ENCODE measurements around the gene DEFB113. TPM values are rescaled to one million over a fixed set of nuclear protein-coding genes. Genes with fewer than 3 reads are reported as not detected.
"Not testable (repeated sequence)": the region's sequence is repeated elsewhere in the genome, so short reads cannot be mapped to it uniquely, and the experiment has no call there.

DEFB113 gene
- total RNA-seq, 1 donor from 2014 or later = not detected

- no peaks in the 10 kb centered on the region for H3K4me1 Mint-ChIP-seq
- no peaks in the 10 kb centered on the region for H3K9me3 Mint-ChIP-seq
- H3K27me3 Mint-ChIP-seq = no peaks in the 10 kb centered on the region
- DNase-seq = no peak
- intact Hi-C loops (cut with micrococcal nuclease) = no loop called here
- no peaks in the 10 kb centered on the region for H3K36me3 Mint-ChIP-seq (ENCODE audit: low read depth)
- H3K27ac Mint-ChIP-seq = no peak overlapping the region
- no peak overlapping the region for H3K4me3 Mint-ChIP-seq
Measured at GRCh38 chr6:49958180-49958579, 11.2 kb downstream of the DEFB113 start.

DNA sequence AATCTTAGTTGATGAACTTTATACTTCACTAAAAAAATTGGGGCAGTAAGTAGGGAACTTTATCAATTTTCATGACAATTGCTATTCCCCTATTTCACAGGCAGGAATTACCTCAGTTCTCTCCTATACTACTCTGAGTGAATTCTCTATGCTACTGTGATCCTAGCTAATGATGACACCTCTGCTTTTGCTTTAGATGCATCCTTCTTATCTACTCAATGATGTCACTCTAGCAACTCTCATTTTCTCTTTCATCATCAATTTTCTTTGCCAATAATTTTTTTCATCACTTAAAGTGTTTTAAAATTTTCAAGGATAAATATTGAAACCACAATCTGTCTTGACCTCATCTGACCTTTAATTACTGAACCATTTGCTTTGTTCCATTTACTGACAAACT is 13.6 kb downstream of the DEFB113 start:
- no peaks in the 10 kb centered on the region for H3K9me3 Mint-ChIP-seq
- no peak overlapping the region for H3K4me3 Mint-ChIP-seq
- H3K4me1 Mint-ChIP-seq = no peaks in the 10 kb centered on the region
- no peak overlapping the region for H3K27ac Mint-ChIP-seq
- no peaks in the 10 kb centered on the region for H3K36me3 Mint-ChIP-seq (ENCODE audit: low read depth)
- DNase-seq = no peak
- no peaks in the 10 kb centered on the region for H3K27me3 Mint-ChIP-seq
- intact Hi-C loops (cut with micrococcal nuclease) = no loop called here

DNA sequence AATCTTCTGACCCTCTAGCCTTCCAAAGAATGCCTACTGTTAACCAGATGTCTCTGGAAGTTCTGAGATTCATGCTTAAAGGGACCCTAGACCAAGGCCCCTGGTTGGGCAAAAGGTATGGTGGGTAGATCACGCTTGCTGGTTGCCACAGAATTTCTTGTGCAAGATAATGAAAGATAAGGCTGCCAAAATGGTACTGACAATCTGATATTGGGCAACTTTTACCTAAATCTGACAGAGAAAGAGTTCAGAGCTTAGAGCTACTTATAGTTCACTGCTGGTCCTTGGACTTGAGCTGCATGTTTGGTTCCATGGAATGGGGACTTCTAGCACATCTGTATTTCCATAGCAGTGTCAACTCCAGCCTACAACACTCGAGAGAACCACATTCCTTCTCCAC is 17.5 kb downstream of the DEFB113 start:
- no peaks in the 10 kb centered on the region for H3K4me1 Mint-ChIP-seq
- H3K4me3 Mint-ChIP-seq = no peak overlapping the region
- H3K9me3 Mint-ChIP-seq = no peaks in the 10 kb centered on the region
- intact Hi-C loops (cut with micrococcal nuclease) = no loop called here
- no peak for DNase-seq
- H3K36me3 Mint-ChIP-seq (ENCODE audit: low read depth) = no peaks in the 10 kb centered on the region
- H3K27me3 Mint-ChIP-seq = no peaks in the 10 kb centered on the region
- no peak overlapping the region for H3K27ac Mint-ChIP-seq

DNA sequence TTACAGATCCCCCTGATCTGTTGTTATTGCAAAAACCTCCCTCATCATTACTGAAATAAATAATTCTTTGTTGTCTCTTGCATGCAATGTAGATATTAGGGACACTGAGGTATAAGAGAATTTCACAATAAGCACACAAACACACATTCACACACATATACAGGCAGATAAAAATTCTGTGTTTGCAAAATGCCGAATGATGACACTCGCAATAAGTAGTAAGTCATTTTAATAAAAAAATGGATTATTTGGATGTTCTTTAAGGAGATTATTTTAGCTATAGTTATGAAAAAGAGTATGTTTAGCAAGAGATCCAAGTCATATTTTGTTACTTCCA is 19.0 kb downstream of the DEFB113 start:
- no peaks in the 10 kb centered on the region for H3K9me3 Mint-ChIP-seq
- no peak for DNase-seq
- H3K4me1 Mint-ChIP-seq = no peaks in the 10 kb centered on the region
- H3K4me3 Mint-ChIP-seq = no peak overlapping the region
- no peaks in the 10 kb centered on the region for H3K36me3 Mint-ChIP-seq (ENCODE audit: low read depth)
- intact Hi-C loops (cut with micrococcal nuclease) = no loop called here
- H3K27me3 Mint-ChIP-seq = no peaks in the 10 kb centered on the region
- H3K27ac Mint-ChIP-seq = no peak overlapping the region

DNA sequence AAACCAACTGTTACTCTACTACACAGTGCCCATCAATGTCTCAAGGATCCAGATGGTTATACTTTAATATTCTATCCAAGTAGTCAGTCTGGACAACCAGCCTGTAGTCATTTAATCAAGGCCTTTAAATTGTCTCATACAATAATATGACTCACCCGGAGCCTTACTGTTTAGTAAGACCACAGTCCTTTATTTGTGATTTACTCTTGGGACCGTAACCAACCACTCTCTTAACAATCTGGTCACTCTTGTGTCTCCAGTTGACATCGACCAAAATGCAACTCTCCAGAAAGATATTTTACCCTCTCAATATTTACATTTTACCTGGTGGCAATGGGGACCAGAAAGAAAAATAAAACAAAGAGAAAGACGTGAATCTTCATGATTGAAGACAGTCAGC is 20.4 kb downstream of the DEFB113 start:
- Mint-ChIP-seq H3K4me3 (no peak overlapping the region), H3K27me3 (no peaks in the 10 kb centered on the region), H3K27ac (no peak overlapping the region), H3K4me1 (no peaks in the 10 kb centered on the region), H3K9me3 (no peaks in the 10 kb centered on the region), H3K36me3 (ENCODE audit: low read depth) (no peaks in the 10 kb centered on the region)
- intact Hi-C loops (cut with micrococcal nuclease) = no loop called here
- no peak for DNase-seq

DNA sequence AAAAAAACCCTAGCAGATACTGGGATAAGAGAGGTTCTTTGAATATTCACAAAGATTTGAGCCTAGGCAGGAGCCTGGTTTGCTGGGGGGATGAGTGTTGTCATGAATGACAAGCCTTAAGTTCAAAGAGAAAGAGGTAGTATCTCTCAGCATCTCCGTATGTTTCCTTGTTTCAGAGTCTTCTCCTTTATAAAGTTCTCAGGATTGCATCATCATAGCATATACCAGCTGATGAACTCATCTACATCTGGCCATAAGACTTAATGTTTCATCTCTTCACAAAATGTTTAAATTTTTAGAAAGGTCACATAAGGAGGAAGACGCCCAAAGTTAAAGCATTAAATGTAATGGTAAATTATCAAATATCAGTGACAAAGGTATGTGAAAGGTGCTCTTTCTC is 22.6 kb downstream of the DEFB113 start:
- H3K9me3 Mint-ChIP-seq = no peaks in the 10 kb centered on the region
- H3K4me1 Mint-ChIP-seq = no peaks in the 10 kb centered on the region
- intact Hi-C loops (cut with micrococcal nuclease) = no loop called here
- DNase-seq = no peak
- H3K27me3 Mint-ChIP-seq = no peaks in the 10 kb centered on the region
- H3K27ac Mint-ChIP-seq = no peak overlapping the region
- H3K36me3 Mint-ChIP-seq (ENCODE audit: low read depth) = no peaks in the 10 kb centered on the region
- no peak overlapping the region for H3K4me3 Mint-ChIP-seq

GRCh38 chr6:49944068-49944467 is 25.4 kb downstream of the DEFB113 start:
- H3K36me3 Mint-ChIP-seq (ENCODE audit: low read depth); H3K27me3 Mint-ChIP-seq; intact Hi-C loops (cut with micrococcal nuclease); H3K4me1 Mint-ChIP-seq; DNase-seq; H3K9me3 Mint-ChIP-seq; H3K4me3 Mint-ChIP-seq; H3K27ac Mint-ChIP-seq: not testable (repeated sequence)

DNA sequence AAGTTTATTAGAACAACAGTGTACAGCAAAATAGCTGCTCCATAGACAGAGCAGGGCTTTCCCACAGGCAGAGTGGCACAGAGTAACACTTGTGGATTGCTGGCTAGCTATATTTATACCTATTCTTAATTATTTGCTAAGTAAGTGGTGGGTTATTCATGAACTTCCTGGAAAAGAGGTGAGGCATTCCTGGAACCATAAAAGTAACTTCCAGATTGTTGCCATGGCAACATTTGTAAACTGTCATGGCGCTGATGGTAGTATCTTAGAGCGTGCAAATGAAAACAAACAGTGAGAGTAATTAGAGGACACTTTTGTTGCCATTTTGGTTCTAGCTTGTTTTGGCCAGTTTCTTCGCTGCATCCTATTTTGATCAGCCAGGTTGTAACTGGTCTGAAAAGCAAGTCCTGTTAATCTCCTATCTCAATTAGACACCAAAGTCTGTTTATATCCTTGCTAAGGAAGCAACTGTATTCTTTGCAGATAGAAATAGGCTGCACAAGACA is 29.4 kb downstream of the DEFB113 start:
- Mint-ChIP-seq H3K27ac (no peak overlapping the region), H3K27me3 (no peaks in the 10 kb centered on the region), H3K4me3 (no peak overlapping the region), H3K9me3 (no peaks in the 10 kb centered on the region), H3K4me1 (no peaks in the 10 kb centered on the region), H3K36me3 (ENCODE audit: low read depth) (no peaks in the 10 kb centered on the region)
- DNase-seq = no peak
- intact Hi-C loops (cut with micrococcal nuclease) = no loop called here

DNA sequence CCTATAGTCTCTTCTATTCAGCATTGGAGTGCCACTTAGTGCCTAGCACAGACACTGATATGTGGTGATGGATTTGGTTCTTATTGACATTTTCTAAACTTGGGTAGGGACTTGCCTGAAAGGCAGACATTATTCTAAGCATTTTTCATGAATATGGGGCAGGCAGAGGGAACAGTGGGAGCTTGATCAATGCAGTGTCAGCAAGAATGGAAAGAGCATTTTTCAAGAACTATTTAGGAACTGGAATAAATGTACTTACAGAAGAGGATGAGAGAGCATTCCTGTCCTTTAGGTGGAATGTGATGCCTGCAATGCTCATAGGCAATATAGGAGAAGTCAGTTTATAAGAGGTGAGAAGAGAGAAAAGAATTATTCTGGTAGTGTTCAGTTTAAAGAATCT is 31.6 kb downstream of the DEFB113 start:
- H3K36me3 Mint-ChIP-seq (ENCODE audit: low read depth) = no peaks in the 10 kb centered on the region
- H3K9me3 Mint-ChIP-seq = no peaks in the 10 kb centered on the region
- no peaks in the 10 kb centered on the region for H3K4me1 Mint-ChIP-seq
- no peak overlapping the region for H3K4me3 Mint-ChIP-seq
- no peaks in the 10 kb centered on the region for H3K27me3 Mint-ChIP-seq
- no peak overlapping the region for H3K27ac Mint-ChIP-seq
- intact Hi-C loops (cut with micrococcal nuclease) = no loop called here
- DNase-seq = no peak

GRCh38 chr6:49937017-49937416 is 32.4 kb downstream of the DEFB113 start:
- Mint-ChIP-seq H3K27me3 (no peaks in the 10 kb centered on the region), H3K27ac (no peak overlapping the region), H3K9me3 (no peaks in the 10 kb centered on the region), H3K36me3 (ENCODE audit: low read depth) (no peaks in the 10 kb centered on the region), H3K4me1 (no peaks in the 10 kb centered on the region), H3K4me3 (no peak overlapping the region)
- intact Hi-C loops (cut with micrococcal nuclease) = no loop called here
- DNase-seq = no peak

- H3K9me3 Mint-ChIP-seq = no peaks in the 10 kb centered on the region
- H3K27ac Mint-ChIP-seq = no peak overlapping the region
- H3K36me3 Mint-ChIP-seq (ENCODE audit: low read depth) = no peaks in the 10 kb centered on the region
- DNase-seq = no peak
- intact Hi-C loops (cut with micrococcal nuclease) = no loop called here
- no peaks in the 10 kb centered on the region for H3K4me1 Mint-ChIP-seq
- H3K4me3 Mint-ChIP-seq = no peak overlapping the region
- H3K27me3 Mint-ChIP-seq = no peaks in the 10 kb centered on the region
Measured at GRCh38 chr6:49935387-49935786, 34.0 kb downstream of the DEFB113 start.

GRCh38 chr6:49934770-49935169 is 34.7 kb downstream of the DEFB113 start:
- no peaks in the 10 kb centered on the region for H3K9me3 Mint-ChIP-seq
- no peak for DNase-seq
- H3K4me1 Mint-ChIP-seq = no peaks in the 10 kb centered on the region
- intact Hi-C loops (cut with micrococcal nuclease) = no loop called here
- no peaks in the 10 kb centered on the region for H3K36me3 Mint-ChIP-seq (ENCODE audit: low read depth)
- no peaks in the 10 kb centered on the region for H3K27me3 Mint-ChIP-seq
- no peak overlapping the region for H3K4me3 Mint-ChIP-seq
- H3K27ac Mint-ChIP-seq = no peak overlapping the region

GRCh38 chr6:49933526-49933925 is 35.9 kb downstream of the DEFB113 start:
- H3K36me3 Mint-ChIP-seq (ENCODE audit: low read depth) = no peaks in the 10 kb centered on the region
- DNase-seq = no peak
- H3K4me3 Mint-ChIP-seq = no peak overlapping the region
- intact Hi-C loops (cut with micrococcal nuclease) = no loop called here
- H3K4me1 Mint-ChIP-seq = no peaks in the 10 kb centered on the region
- no peaks in the 10 kb centered on the region for H3K9me3 Mint-ChIP-seq
- no peaks in the 10 kb centered on the region for H3K27me3 Mint-ChIP-seq
- no peak overlapping the region for H3K27ac Mint-ChIP-seq

DNA sequence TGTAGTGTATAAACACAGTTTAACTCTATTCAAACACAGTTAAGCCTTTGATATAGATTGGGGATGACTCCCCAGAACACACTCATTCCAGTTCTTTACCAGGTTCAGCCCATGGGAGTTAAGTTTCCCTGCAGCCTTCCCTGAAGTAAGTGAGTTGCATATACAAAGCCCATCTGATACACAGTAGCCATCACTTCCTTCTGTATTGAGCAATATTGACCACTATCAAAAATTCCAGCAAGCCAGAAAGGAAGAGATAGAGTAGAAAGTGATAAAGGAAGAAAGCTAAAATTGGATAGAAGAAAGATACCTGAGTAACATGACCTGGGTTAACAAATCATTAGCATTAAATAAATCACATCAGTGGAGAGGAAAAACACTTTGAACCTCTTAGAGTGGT is 40.1 kb downstream of the DEFB113 start:
- Mint-ChIP-seq H3K27ac (no peak overlapping the region), H3K36me3 (ENCODE audit: low read depth) (no peaks in the 10 kb centered on the region), H3K4me3 (no peak overlapping the region), H3K9me3 (no peaks in the 10 kb centered on the region), H3K27me3 (no peaks in the 10 kb centered on the region), H3K4me1 (no peaks in the 10 kb centered on the region)
- DNase-seq = no peak
- intact Hi-C loops (cut with micrococcal nuclease) = no loop called here

GRCh38 chr6:49923826-49924225 is 45.6 kb downstream of the DEFB113 start:
- no peaks in the 10 kb centered on the region for H3K27me3 Mint-ChIP-seq
- no peaks in the 10 kb centered on the region for H3K4me1 Mint-ChIP-seq
- H3K4me3 Mint-ChIP-seq = no peak overlapping the region
- intact Hi-C loops (cut with micrococcal nuclease) = no loop called here
- no peaks in the 10 kb centered on the region for H3K9me3 Mint-ChIP-seq
- no peak for DNase-seq
- H3K27ac Mint-ChIP-seq = no peak overlapping the region
- no peaks in the 10 kb centered on the region for H3K36me3 Mint-ChIP-seq (ENCODE audit: low read depth)
